Fibroblast of skin of scalp (primary cell): ENCODE data around the gene AP5M1. TPM values are rescaled to one million over a fixed set of nuclear protein-coding genes. Genes with fewer than 3 reads are reported as not detected.
"Not testable (repeated sequence)": the region's sequence is repeated elsewhere in the genome, so short reads cannot be mapped to it uniquely, and the experiment has no call there.

Source experiments
- DNase-seq: peaks from one replicate; pipeline ENCODE4 v3.0.0-alpha.2; 2013
- polyA plus RNA-seq, 2 experiments: library from polyadenylated mRNA; unstranded; fragments of 120-200 nt; gene quantifications; one replicate each; pipeline ENCODE4 v1.2.1, GENCODE V29; 2013; ENCODE audit not compliant: insufficient read length in 2 of 2

Gene AP5M1
- 28.8 TPM for polyA plus RNA-seq (2013, experiment 1 of 2; ENCODE audit: insufficient read length)
- 30.8 TPM for polyA plus RNA-seq (2013, experiment 2 of 2; ENCODE audit: insufficient read length)

- DNase-seq, result peak; percentile 94
These were observed at the start of gene AP5M1, which contains the start of gene EXOC5 for GRCh38 chr14:57268161-57269069. TSS of gene AP5M1 (plus strand) at chr14:57268971. CDS start at chr14:57269315, 344 bp downstream. TSS of gene EXOC5 (minus strand) at chr14:57268905. CDS start at chr14:57268648, 257 bp downstream.

DNA sequence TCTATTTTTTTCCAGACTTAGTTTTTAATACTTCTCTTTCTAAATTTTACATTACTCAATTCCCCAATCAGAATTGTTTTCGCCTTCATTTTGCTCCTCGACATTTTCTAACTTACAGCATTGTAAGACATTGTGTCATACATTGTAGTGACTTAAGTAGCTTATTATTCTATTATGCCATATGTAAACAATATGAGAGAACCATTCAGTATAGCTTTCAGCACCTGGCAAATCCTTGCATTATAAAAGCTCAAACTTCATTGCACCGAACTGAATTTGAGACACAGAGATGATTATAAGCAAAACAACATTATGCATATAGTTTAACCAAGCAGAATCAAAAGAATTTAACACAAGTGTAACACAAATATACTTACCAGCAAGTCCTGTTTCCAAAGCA, 46.8 kb upstream of the AP5M1 start:
- DNase-seq, result no peak

GRCh38 chr14:57227083-57227482, 41.7 kb upstream of the AP5M1 start:
- no peak for DNase-seq

DNA sequence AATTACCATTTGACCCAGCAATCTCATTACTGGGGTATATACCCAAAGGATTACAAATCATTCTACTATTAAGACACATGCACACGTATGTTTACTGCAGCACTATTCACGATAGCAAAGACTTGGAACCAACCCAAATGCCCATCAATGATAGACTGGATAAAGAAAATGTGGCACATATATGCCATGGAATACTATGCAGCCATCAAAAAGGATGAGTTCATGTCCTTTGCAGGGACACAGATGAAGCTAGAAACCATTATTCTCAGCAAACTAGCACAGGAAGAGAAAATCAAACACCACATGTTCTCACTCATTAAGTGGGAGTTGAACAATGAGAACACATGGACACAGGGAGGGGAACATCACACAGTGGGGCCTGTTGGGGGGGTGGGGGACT, 40.5 kb upstream of the AP5M1 start:
- DNase-seq, result not testable (repeated sequence)

DNA sequence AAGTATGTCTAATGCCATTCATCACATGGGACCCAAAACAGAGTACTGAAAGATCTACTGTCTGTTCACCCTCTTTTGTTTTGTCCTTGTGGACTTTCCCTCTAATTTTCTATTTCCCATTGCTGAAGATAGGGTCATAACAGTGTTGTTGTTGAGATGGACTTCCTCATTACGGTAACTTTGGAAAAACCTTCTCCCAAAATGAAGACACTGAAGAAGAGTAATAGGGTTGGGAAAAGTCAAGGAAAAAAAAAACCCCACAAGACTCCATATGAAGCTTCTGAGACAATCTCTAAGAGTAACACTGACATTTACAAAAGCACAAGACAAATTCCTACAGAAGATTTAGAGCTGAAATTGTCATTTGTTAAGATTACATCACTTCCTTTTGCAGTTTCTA, 36.8 kb upstream of the AP5M1 start:
- DNase-seq, result no peak

DNA sequence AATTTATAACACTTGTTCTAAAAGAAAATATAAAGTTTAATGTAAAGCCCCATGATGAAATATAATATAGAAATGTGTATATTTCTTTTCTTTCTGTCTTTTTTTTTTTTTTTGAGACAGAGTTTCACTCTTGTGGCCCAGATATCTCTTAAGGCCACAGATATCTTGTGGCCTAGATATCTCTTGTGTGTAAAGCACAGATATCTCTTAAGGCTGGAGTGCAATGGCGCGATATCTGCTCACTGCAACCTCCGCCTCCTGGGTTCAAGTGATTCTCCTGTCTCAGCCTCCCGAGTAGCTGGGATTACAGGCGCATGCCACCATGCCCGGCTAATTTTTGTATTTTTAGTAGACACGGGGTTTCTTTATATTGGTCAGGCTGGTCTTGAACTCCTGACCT, 28.7 kb upstream of the AP5M1 start:
- DNase-seq, result not testable (repeated sequence)

DNA sequence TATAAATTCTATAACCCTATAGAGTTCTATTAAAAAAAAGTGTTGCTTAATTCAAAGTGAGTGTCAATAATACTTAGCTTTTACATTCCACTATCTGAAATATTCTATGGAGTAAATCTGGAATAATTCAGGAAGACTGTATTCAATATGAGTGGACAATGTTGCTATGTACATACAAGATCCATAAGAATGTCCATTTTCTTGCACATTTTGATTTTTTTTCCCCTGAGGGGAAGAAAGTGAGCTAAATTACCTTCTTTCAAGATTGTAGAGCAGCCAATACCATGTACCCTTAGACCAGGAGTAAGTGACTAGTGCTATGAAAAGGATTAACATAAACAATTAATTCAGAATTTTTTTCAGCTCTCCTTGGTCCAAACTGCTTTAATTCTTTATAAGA, 25.5 kb upstream of the AP5M1 start:
- no peak for DNase-seq

DNA sequence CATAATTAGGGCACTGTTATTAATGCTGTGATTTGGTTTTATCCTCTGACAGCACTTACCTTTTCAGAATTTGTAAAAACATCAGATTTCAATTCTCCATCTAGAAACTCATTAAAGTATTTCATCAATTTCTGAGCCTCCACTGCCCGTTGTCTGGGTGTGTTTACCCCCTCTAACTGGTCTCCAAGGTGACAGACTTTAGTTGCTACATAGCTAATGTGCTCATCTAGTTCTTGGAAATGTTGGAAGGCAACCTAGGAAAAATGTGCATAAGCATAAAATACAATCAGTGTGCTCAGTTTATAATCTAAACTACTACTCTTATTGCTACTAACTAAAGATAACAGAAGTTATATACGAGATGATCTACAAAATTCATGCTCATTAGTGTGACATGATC, 24.7 kb upstream of the AP5M1 start:
- peak; percentile 4 for DNase-seq

- peak; percentile 20 for DNase-seq
These were observed 22.8 kb upstream of the AP5M1 start for GRCh38 chr14:57245941-57246340.

- peak; percentile 38 for DNase-seq
These were observed 21.7 kb upstream of the AP5M1 start for GRCh38 chr14:57246933-57247657.

- no peak for DNase-seq
These were observed 13.9 kb upstream of the AP5M1 start for GRCh38 chr14:57254884-57255283.

DNA sequence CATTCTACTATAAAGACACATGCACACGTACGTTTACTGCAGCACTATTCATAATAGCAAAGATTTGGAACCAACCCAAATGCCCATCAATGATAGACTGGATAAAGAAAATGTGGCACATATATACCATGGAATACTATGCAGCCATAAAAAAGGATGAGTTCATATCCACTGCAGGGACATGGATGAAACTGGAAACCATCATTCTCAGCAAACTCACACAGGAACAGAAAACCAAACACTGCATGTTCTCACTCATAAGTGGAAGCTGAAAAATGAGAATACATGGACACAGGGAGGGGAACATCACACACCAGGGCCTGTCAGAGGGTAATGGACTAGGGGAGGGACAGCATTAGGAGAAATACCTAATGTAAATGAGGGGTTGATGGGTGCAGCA, 10.6 kb upstream of the AP5M1 start:
- not testable (repeated sequence) for DNase-seq

DNA sequence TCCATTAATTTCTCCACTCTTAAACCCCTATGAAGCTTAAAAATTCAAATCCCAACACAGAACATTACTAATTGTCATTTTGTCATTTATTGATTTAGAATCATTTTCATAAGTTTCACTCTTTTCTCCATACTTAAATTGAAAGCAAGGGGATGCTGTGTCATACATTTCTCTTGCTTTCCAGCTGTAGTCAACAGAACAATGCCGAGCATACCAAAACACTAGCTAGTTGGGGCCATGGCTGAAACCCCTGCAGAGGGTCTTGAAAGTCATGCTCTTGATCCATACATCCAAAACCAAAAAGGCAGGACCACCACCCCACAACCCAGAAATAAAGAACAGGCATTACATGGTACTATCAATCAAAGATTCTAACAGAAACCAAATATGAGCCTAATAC, 9.1 kb upstream of the AP5M1 start:
- DNase-seq, result no peak

DNA sequence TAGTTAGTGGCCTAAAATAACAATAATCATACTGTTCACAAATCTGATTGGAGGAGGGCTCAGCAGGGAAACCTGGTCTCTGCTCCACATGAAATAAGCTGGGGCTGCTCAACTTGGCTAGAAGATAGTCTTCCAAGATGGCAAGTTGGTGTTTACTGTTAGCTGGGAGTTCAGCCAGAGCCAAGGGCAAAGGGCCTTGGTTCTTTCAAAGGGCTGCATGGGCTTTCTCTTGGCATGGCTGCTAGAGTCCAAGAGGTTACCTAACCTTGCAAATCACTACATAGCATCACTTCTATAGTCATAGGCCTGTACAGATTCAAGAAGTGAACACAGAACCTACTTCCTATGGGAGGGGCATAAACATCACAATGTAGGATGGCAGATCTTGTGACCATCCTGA, 7.2 kb upstream of the AP5M1 start:
- DNase-seq, result no peak

DNA sequence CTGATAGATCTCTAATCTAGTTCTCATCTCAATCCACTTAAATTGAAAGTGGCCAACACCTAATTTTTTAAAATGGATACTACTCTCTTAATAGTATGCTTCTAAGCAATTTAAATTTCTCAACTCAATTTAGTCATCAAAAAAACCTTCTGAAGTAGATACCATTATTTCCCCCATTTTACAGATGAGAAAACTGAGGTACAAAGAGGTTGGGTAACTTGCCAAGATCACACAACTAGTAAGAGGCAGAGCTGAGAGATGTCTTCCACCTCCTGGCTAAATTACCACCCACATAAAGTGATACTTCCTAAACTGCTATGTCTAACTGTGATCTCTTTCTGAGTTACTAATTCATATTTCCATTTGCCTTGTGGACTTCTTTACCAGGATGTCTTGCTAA, 6.7 kb upstream of the AP5M1 start:
- no peak for DNase-seq

GRCh38 chr14:57266065-57266464, 2.7 kb upstream of the AP5M1 start:
- no peak for DNase-seq

DNA sequence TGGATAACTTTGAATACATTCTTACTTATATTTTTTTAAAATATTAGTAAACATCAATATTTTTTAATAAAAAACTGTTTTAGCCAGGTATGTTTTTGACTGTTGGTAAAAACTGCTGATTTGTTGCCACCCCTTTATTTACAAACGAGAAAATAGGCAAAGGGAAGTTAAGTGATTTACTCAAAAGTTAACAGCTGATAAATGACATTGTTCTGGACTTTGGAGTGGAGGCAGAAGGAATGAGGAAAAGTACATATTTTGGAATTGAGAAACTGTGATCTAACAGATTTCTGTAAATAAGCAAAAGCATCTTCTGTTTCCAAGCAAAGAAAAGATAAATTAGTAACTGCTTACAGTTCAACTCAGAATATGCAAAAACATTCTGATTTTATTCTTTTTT, 4.5 kb downstream of the AP5M1 start:
- DNase-seq, result no peak

DNA sequence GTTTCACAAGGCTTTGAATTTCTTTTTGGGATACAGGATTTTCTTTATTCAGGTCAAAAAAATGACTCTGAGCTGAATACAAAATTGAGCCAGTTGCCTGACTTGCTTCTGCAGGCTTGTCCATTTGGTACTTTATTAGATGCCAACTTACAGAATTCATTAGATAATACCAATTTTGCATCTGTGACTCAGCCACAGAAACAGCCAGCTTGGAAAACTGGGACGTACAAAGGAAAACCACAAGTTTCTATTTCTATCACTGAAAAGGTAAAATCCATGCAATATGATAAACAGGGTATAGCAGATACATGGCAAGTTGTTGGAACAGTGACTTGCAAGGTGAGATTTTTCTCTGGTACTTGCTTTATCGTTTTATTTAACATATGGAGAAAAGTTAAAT, 5.8 kb downstream of the AP5M1 start:
- no peak for DNase-seq

DNA sequence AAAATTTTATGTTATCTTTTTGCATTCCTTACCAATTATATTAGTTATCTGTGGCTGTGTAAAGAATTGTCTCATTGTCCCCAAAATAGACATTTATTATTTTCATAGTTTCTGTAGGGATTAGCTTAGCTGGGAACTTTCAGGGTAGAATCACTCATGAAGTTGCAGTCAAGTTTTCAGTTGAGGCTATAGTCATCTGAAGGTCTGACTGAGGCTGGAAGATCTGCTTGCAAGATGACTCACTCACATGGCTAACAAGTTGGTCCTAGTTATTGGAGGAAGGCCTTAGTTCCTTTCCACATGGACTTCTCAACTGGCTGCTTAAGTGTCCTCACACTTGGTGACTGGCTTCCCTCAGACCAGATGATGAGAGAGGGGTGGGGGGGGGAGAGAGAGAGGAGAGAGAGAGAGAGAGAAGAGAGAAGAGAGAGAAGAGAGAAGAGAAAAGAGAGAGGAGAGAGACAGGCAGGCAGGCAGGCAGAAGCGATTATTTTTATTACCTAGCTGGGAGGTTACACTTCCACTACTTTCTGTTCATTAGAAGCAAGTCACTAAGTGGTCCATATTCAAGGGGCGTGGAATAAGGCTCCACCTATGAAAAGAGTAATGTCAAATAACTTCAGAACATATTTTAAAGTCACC, 6.4 kb downstream of the AP5M1 start:
- peak; percentile 29 for DNase-seq

DNA sequence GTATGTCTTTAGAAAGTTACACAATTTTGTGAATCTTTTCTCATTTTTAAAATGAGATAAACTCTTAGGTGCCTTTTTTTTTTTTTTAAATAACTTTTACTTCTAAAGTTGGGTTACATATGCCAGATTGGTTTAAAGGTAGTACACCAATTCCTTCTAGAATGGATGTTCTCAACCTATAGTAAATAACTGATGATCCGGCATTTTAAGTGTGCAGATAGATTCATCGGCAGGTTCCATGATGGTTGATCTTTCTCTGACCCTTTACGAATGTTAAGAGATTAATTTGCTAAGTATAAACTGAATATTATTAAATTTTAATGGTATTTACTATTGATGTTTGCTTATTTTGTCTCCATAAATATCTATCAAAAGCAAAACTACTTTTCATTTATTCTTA, 8.3 kb downstream of the AP5M1 start:
- no peak for DNase-seq

DNA sequence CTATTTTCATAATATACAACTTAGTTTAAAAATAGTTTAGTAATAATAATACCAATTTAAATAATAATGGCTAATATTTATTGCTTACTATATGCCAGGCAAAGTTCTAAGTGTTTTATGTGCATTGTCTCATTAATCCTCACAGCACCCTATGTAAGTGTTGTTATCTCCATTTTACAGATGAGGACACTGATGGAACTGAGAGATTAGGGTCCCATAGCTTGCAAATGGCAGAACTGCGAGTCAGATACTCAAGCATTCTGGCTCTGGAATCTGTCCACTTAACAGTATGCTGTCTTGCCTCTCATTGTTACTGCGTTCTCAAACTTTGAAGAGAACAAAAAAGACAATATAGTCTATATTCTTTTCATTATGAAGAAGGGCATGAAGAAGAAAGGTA, 19.0 kb downstream of the AP5M1 start:
- no peak for DNase-seq

DNA sequence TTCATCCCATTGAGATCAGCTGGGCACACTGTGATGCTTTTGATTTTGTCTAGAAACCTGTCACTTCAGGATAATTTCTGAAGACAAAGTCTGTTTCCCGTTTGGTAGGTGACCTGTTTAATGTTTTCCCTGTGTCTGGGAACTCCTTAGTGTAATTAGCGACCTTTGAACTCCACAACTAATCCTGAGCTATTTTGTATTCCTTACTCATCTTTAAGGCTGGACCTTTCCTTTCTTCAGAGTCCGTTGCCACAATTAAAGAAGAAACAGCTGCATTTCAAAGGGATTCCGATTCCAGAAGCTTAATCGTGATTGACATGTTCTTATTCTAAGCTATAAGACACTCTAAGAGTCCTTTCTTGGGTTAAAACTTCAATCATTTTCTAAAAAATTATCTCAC, 22.0 kb downstream of the AP5M1 start:
- DNase-seq, result no peak
